HG03460 (cell line): ENCODE data around the gene MUC4.
A peak's percentile ranks its signal among the peaks of the same experiment; 100 is the strongest.

Experiments used
- ATAC-seq: cut with Tn5 transposase; IDR thresholded peaks from one replicate; pipeline ENCODE4 v1.9.1; 2021; ENCODE audit not compliant: unreplicated experiment

MUC4 gene

GRCh38 chr3:195811756-195812155 lies at the start of gene MUC4:
TSS of gene MUC4 (minus strand) at chr3:195811929. CDS start at chr3:195811817, 112 bp downstream.
- ATAC-seq, result no peak

GRCh38 chr3:195860456-195860855 lies 48.7 kb upstream of the MUC4 start:
- ATAC-seq, result no peak

- no peak for ATAC-seq
Observed at GRCh38 chr3:195859846-195860411, 48.2 kb upstream of the MUC4 start.

- ATAC-seq, result no peak
Observed at GRCh38 chr3:195859061-195859845, 47.5 kb upstream of the MUC4 start.

- no peak for ATAC-seq
Observed at GRCh38 chr3:195856410-195857084, 44.8 kb upstream of the MUC4 start.

- no peak for ATAC-seq
Observed at GRCh38 chr3:195855471-195856409, 44.0 kb upstream of the MUC4 start.

- no peak for ATAC-seq
Observed at GRCh38 chr3:195854628-195855294, 43.0 kb upstream of the MUC4 start.

GRCh38 chr3:195853996-195854395 lies 42.3 kb upstream of the MUC4 start:
- no peak for ATAC-seq

- ATAC-seq, result no peak
Observed at GRCh38 chr3:195853036-195853435, 41.3 kb upstream of the MUC4 start.

GRCh38 chr3:195850857-195851543 lies 39.3 kb upstream of the MUC4 start:
- peak; percentile 92 for ATAC-seq

- ATAC-seq, result no peak
Observed at GRCh38 chr3:195849322-195850074, 37.8 kb upstream of the MUC4 start.

GRCh38 chr3:195847055-195847950 lies 35.6 kb upstream of the MUC4 start:
- ATAC-seq, result no peak

GRCh38 chr3:195845483-195845882 lies 33.8 kb upstream of the MUC4 start:
- ATAC-seq, result no peak

GRCh38 chr3:195844671-195845218 lies 33.0 kb upstream of the MUC4 start:
- ATAC-seq, result no peak

- no peak for ATAC-seq
Observed at GRCh38 chr3:195839260-195840010, 27.7 kb upstream of the MUC4 start.

- no peak for ATAC-seq
Observed at GRCh38 chr3:195838714-195839113, 27.0 kb upstream of the MUC4 start.

- ATAC-seq, result no peak
Observed at GRCh38 chr3:195836476-195837135, 24.9 kb upstream of the MUC4 start.
